Mesendoderm (in vitro differentiated cells): ENCODE results near the gene GALNT18.

Source experiments
- DNase-seq: peaks from one replicate; pipeline ENCODE4 v3.0.0; 2013
- H2AK5ac ChIP-seq: 2 replicates; pipeline ENCODE4 v1.6.1; 2013; ENCODE audit warnings: low read length, inconsistent platforms
- H2BK120ac ChIP-seq: 2 replicates; pipeline ENCODE4 v1.6.1; 2013; ENCODE audit warnings: low read depth, mild to moderate bottlenecking, low read length, moderate library complexity, mixed read lengths
- H2BK15ac ChIP-seq: replicated peaks from 2 replicates; pipeline ENCODE4 v1.6.1; 2013; ENCODE audit warnings: low read depth, mild to moderate bottlenecking, moderate library complexity
- H2BK5ac ChIP-seq: 2 replicates; pipeline ENCODE4 v1.6.1; 2013; ENCODE audit warnings: low read length, inconsistent platforms
- H3K18ac ChIP-seq: 2 replicates; pipeline ENCODE4 v1.6.1; 2013; ENCODE audit warnings: mild to moderate bottlenecking, low read length, mixed read lengths
- H3K23ac ChIP-seq: one replicate; pipeline ENCODE4 v1.6.1; 2013; ENCODE audit warnings: low read length
- H3K27ac ChIP-seq: 2 replicates; pipeline ENCODE4 v1.5.1; 2013; ENCODE audit warnings: low read depth, mild to moderate bottlenecking, inconsistent platforms, low read length, moderate library complexity
- H3K27me3 ChIP-seq: 2 replicates; pipeline ENCODE4 v1.6.1; 2013; ENCODE audit warnings: low read length, control low read depth, mild to moderate bottlenecking, inconsistent platforms; ENCODE audit not compliant: insufficient read depth, poor library complexity
- H3K36me3 ChIP-seq: 2 replicates; pipeline ENCODE4 v1.6.1; 2013; ENCODE audit warnings: low read length, inconsistent platforms; ENCODE audit not compliant: control insufficient read depth, insufficient read depth
- H3K4ac ChIP-seq: one replicate; pipeline ENCODE4 v1.6.1; 2013; ENCODE audit warnings: low read depth, mild to moderate bottlenecking, low read length, moderate library complexity
- H3K4me1 ChIP-seq: 2 replicates; pipeline ENCODE4 v1.6.1; 2013; ENCODE audit warnings: low read depth, low read length, inconsistent platforms; ENCODE audit not compliant: control insufficient read depth
- H3K4me2 ChIP-seq: 2 replicates; pipeline ENCODE4 v1.6.1; 2013; ENCODE audit warnings: low read length
- H3K4me3 ChIP-seq: 2 replicates; pipeline ENCODE4 v1.5.1; 2013; ENCODE audit warnings: mild to moderate bottlenecking, low read length
- H3K56ac ChIP-seq: one replicate; pipeline ENCODE4 v1.6.1; 2013; ENCODE audit warnings: low read length
- H3K79me1 ChIP-seq: 2 replicates; pipeline ENCODE4 v1.6.1; 2013; ENCODE audit warnings: low read length, inconsistent platforms
- H3K79me2 ChIP-seq: 2 replicates; pipeline ENCODE4 v1.6.1; 2013; ENCODE audit warnings: mild to moderate bottlenecking, low read length; ENCODE audit not compliant: control insufficient read depth, insufficient read depth
- H3K9ac ChIP-seq: 2 replicates; pipeline ENCODE4 v1.6.1; 2013; ENCODE audit warnings: low read length, inconsistent platforms
- H4K5ac ChIP-seq: one replicate; pipeline ENCODE4 v1.6.1; 2013; ENCODE audit warnings: low read length
- H4K8ac ChIP-seq: one replicate; pipeline ENCODE4 v1.6.1; 2013; ENCODE audit warnings: low read depth, mild to moderate bottlenecking, control low read depth, low read length, moderate library complexity
- WGBS: extraction: QIAGEN DNeasy Blood & Tissue Kit; methylation state at CpG from one replicate; pipeline ENCODE4 v1.1.7; 2013; ENCODE audit warnings: low lambda C conversion rate, missing lambda C conversion rate; ENCODE audit not compliant: insufficient coverage; ENCODE audit errors: extremely low coverage; 5-methylcytosine and 5-hydroxymethylcytosine counted together

The GALNT18 gene

GRCh38 chr11:11605821-11606450 is 15.9 kb downstream of the GALNT18 start:
- Histone ChIP-seq H3K27me3 (no peaks in the 10 kb centered on the region), H3K27ac (no peak overlapping the region), H3K36me3 (no peaks in the 10 kb centered on the region), H3K23ac (no peak overlapping the region), H2AK5ac (no peak overlapping the region), H4K5ac (no peak overlapping the region), H4K8ac (no peak overlapping the region), H3K56ac (no peak overlapping the region), H3K79me1 (no peaks in the 10 kb centered on the region), H3K4me3 (no peak overlapping the region), H3K4me1 (peaks cover 2% of the 10 kb centered on the region), H2BK120ac (no peak overlapping the region), H3K79me2 (no peaks in the 10 kb centered on the region), H2BK5ac (no peak overlapping the region), H3K9ac (no peak overlapping the region), H3K4ac (no peak overlapping the region), H2BK15ac (no peak overlapping the region), H3K18ac (no peak overlapping the region), H3K4me2 (no peak overlapping the region)
- no peak for DNase-seq
- no CpG with 5 or more reads among the region's 5 CpGs for WGBS

GRCh38 chr11:11605181-11605580 is 16.6 kb downstream of the GALNT18 start:
- H3K18ac ChIP-seq = no peak overlapping the region
- no peak overlapping the region for H3K23ac ChIP-seq
- no peaks in the 10 kb centered on the region for H3K27me3 ChIP-seq
- H3K56ac ChIP-seq = peak overlapping the region; percentile 47
- no peak overlapping the region for H3K4ac ChIP-seq
- no peaks in the 10 kb centered on the region for H3K79me1 ChIP-seq
- H3K4me3 ChIP-seq = no peak overlapping the region
- no peak overlapping the region for H3K27ac ChIP-seq
- no peak overlapping the region for H4K5ac ChIP-seq
- H3K36me3 ChIP-seq = no peaks in the 10 kb centered on the region
- H3K4me1 ChIP-seq = peaks cover 2% of the 10 kb centered on the region
- H3K79me2 ChIP-seq = no peaks in the 10 kb centered on the region
- no CpG with 5 or more reads among the region's 6 CpGs for WGBS
- no peak overlapping the region for H2BK15ac ChIP-seq
- H3K9ac ChIP-seq = no peak overlapping the region
- H4K8ac ChIP-seq = no peak overlapping the region
- H3K4me2 ChIP-seq = no peak overlapping the region
- no peak overlapping the region for H2AK5ac ChIP-seq
- no peak overlapping the region for H2BK120ac ChIP-seq
- no peak for DNase-seq
- H2BK5ac ChIP-seq = no peak overlapping the region

GRCh38 chr11:11604370-11604990 is 17.3 kb downstream of the GALNT18 start:
- H3K4ac ChIP-seq = no peak overlapping the region
- no peak overlapping the region for H3K27ac ChIP-seq
- no peak overlapping the region for H4K5ac ChIP-seq
- H3K27me3 ChIP-seq = no peaks in the 10 kb centered on the region
- WGBS = no CpG with 5 or more reads among the region's 7 CpGs
- H2BK15ac ChIP-seq = no peak overlapping the region
- H3K79me2 ChIP-seq = no peaks in the 10 kb centered on the region
- no peaks in the 10 kb centered on the region for H3K36me3 ChIP-seq
- peak overlapping the region; percentile 80 for H2AK5ac ChIP-seq
- no peak overlapping the region for H2BK5ac ChIP-seq
- H3K4me3 ChIP-seq = no peak overlapping the region
- no peak overlapping the region for H3K56ac ChIP-seq
- no peak overlapping the region for H2BK120ac ChIP-seq
- H3K18ac ChIP-seq = no peak overlapping the region
- no peak overlapping the region for H4K8ac ChIP-seq
- H3K4me2 ChIP-seq = no peak overlapping the region
- no peak for DNase-seq
- H3K4me1 ChIP-seq = peaks cover 2% of the 10 kb centered on the region
- no peaks in the 10 kb centered on the region for H3K79me1 ChIP-seq
- H3K9ac ChIP-seq = no peak overlapping the region
- no peak overlapping the region for H3K23ac ChIP-seq

GRCh38 chr11:11602011-11602410 is 19.8 kb downstream of the GALNT18 start:
- H2BK120ac ChIP-seq = no peak overlapping the region
- H3K4ac ChIP-seq = no peak overlapping the region
- no peaks in the 10 kb centered on the region for H3K79me1 ChIP-seq
- H3K18ac ChIP-seq = peak overlapping the region; percentile 82
- H4K8ac ChIP-seq = no peak overlapping the region
- H3K4me2 ChIP-seq = no peak overlapping the region
- H3K36me3 ChIP-seq = no peaks in the 10 kb centered on the region
- no peak overlapping the region for H3K9ac ChIP-seq
- H3K27me3 ChIP-seq = no peaks in the 10 kb centered on the region
- no peak overlapping the region for H4K5ac ChIP-seq
- peak overlapping the region; percentile 51 for H2AK5ac ChIP-seq
- no peak overlapping the region for H3K27ac ChIP-seq
- H3K4me1 ChIP-seq = peaks cover 2% of the 10 kb centered on the region
- no peak overlapping the region for H2BK15ac ChIP-seq
- no peak overlapping the region for H3K23ac ChIP-seq
- DNase-seq = no peak
- no peaks in the 10 kb centered on the region for H3K79me2 ChIP-seq
- H2BK5ac ChIP-seq = peak overlapping the region; percentile 25
- H3K4me3 ChIP-seq = no peak overlapping the region
- peak overlapping the region; percentile 7 for H3K56ac ChIP-seq

GRCh38 chr11:11600288-11600687 is 21.5 kb downstream of the GALNT18 start:
- Histone ChIP-seq H3K9ac (no peak overlapping the region), H3K56ac (no peak overlapping the region), H3K23ac (no peak overlapping the region), H3K27me3 (no peaks in the 10 kb centered on the region), H3K4me3 (no peak overlapping the region), H4K8ac (no peak overlapping the region), H3K4ac (no peak overlapping the region), H3K27ac (no peak overlapping the region), H3K18ac (no peak overlapping the region), H3K79me2 (no peaks in the 10 kb centered on the region), H2AK5ac (no peak overlapping the region), H2BK5ac (no peak overlapping the region), H3K79me1 (no peaks in the 10 kb centered on the region), H3K4me2 (no peak overlapping the region), H3K36me3 (no peaks in the 10 kb centered on the region), H4K5ac (no peak overlapping the region), H2BK15ac (no peak overlapping the region), H2BK120ac (no peak overlapping the region), H3K4me1 (peaks cover 2% of the 10 kb centered on the region)
- peak; percentile 54 for DNase-seq

GRCh38 chr11:11598243-11598642 is 23.6 kb downstream of the GALNT18 start:
- Histone ChIP-seq H3K4me1 (peaks cover 2% of the 10 kb centered on the region), H4K5ac (no peak overlapping the region), H3K23ac (no peak overlapping the region), H2BK5ac (no peak overlapping the region), H3K4me2 (no peak overlapping the region), H2BK120ac (no peak overlapping the region), H3K4me3 (no peak overlapping the region), H3K79me2 (no peaks in the 10 kb centered on the region), H3K4ac (no peak overlapping the region), H3K27ac (no peak overlapping the region), H2AK5ac (no peak overlapping the region), H4K8ac (no peak overlapping the region), H3K27me3 (no peaks in the 10 kb centered on the region), H2BK15ac (no peak overlapping the region), H3K79me1 (no peaks in the 10 kb centered on the region), H3K56ac (no peak overlapping the region), H3K36me3 (no peaks in the 10 kb centered on the region), H3K9ac (no peak overlapping the region), H3K18ac (no peak overlapping the region)
- DNase-seq = no peak
- no CpG with 5 or more reads among the region's 1 CpG for WGBS
